MM.1S (cell line): Measurements from ENCODE around the gene ARHGAP33.

Experiments used
- DNase-seq: peaks from one replicate; pipeline ENCODE4 v3.0.0-alpha.2; 2015
- H2AFZ ChIP-seq: fragments of 300-600 bp; sonication (generic); 2 replicates; pipeline ENCODE4 v1.6.0; 2016; ENCODE audit warnings: antibody characterized with exemption, low read length
- H3F3A ChIP-seq: fragments of 300-600 bp; sonication (generic); 2 replicates; pipeline ENCODE4 v1.6.1; 2016; ENCODE audit warnings: mild to moderate bottlenecking, antibody characterized with exemption, low read length, moderate library complexity, mixed read lengths; ENCODE audit not compliant: insufficient read depth
- H3K27ac ChIP-seq: fragments of 300-600 bp; sonication (generic); 2 replicates; pipeline ENCODE4 v1.5.1; 2016; ENCODE audit warnings: mild to moderate bottlenecking, low read length
- H3K27me3 ChIP-seq: fragments of 300-600 bp; sonication (generic); replicated peaks from 2 replicates; pipeline ENCODE4 v1.6.0; 2016; ENCODE audit warnings: low read length; ENCODE audit not compliant: insufficient read depth
- H3K36me3 ChIP-seq: fragments of 300-600 bp; sonication (generic); replicated peaks from 2 replicates; pipeline ENCODE4 v1.6.1; 2016; ENCODE audit warnings: mild to moderate bottlenecking, low read length, mixed read lengths; ENCODE audit not compliant: insufficient read depth
- H3K4me1 ChIP-seq: fragments of 300-600 bp; sonication (generic); 2 replicates; pipeline ENCODE4 v1.6.1; 2016; ENCODE audit warnings: low read length, mixed read lengths
- H3K4me2 ChIP-seq: fragments of 300-600 bp; sonication (generic); 2 replicates; pipeline ENCODE4 v1.6.0; 2016; ENCODE audit warnings: low read depth, low read length
- H3K4me3 ChIP-seq: fragments of 300-600 bp; sonication (generic); 2 replicates; pipeline ENCODE4 v1.5.1; 2016; ENCODE audit warnings: low read length, mixed read lengths
- H3K79me2 ChIP-seq: fragments of 300-600 bp; sonication (generic); 2 replicates; pipeline ENCODE4 v1.6.1; 2016; ENCODE audit warnings: mixed run types, low read length, mixed read lengths
- H3K9ac ChIP-seq: fragments of 300-600 bp; sonication (generic); 2 replicates; pipeline ENCODE4 v1.6.1; 2016; ENCODE audit warnings: low read length, mixed read lengths
- H3K9me2 ChIP-seq: fragments of 300-600 bp; sonication (generic); replicated peaks from 2 replicates; pipeline ENCODE4 v1.6.1; 2016; ENCODE audit warnings: mild to moderate bottlenecking, low read length, mixed read lengths; ENCODE audit not compliant: insufficient read depth
- H3K9me3 ChIP-seq: fragments of 300-600 bp; sonication (generic); replicated peaks from 2 replicates; pipeline ENCODE4 v1.6.1; 2016; ENCODE audit warnings: mild to moderate bottlenecking, low read length, mixed read lengths; ENCODE audit not compliant: insufficient read depth
- H4K20me1 ChIP-seq: fragments of 300-600 bp; sonication (generic); 2 replicates; pipeline ENCODE4 v1.6.1; 2016; ENCODE audit warnings: mild to moderate bottlenecking, low read length, moderate library complexity, mixed read lengths; ENCODE audit not compliant: insufficient read depth
- CTCF ChIP-seq: fragments of 300-600 bp; sonication (generic); IDR thresholded peaks from 2 replicates; pipeline ENCODE4 v1.5.1; 2016; ENCODE audit warnings: antibody characterized with exemption, low read length, mixed read lengths
- EZH2 ChIP-seq: fragments of 300-600 bp; sonication (generic); optimal IDR thresholded peaks from 2 replicates; pipeline ENCODE3; 2017; ENCODE audit warnings: low read depth, mild to moderate bottlenecking, antibody characterized with exemption, low read length, mixed read lengths
- EZH2phosphoT487 ChIP-seq: fragments of 300-600 bp; sonication (generic); IDR thresholded peaks from 2 replicates; pipeline ENCODE4 v1.6.1; 2018; ENCODE audit warnings: antibody characterized with exemption, low read length

Gene ARHGAP33

GRCh38 chr19:35822579-35822978, 47.2 kb downstream of the ARHGAP33 start:
- H3F3A ChIP-seq: no peaks in the 10 kb centered on the region
- no peak overlapping the region for H3K27ac ChIP-seq
- no peak for DNase-seq
- H3K79me2 ChIP-seq: no peaks in the 10 kb centered on the region
- no peaks in the 10 kb centered on the region for H4K20me1 ChIP-seq
- H3K9me3 ChIP-seq: no peaks in the 10 kb centered on the region
- H3K9ac ChIP-seq: no peak overlapping the region
- no peaks in the 10 kb centered on the region for H3K36me3 ChIP-seq
- H3K4me1 ChIP-seq: no peaks in the 10 kb centered on the region
- no peaks in the 10 kb centered on the region for H3K9me2 ChIP-seq
- H3K4me2 ChIP-seq: no peak overlapping the region
- H3K4me3 ChIP-seq: no peak overlapping the region
- TF ChIP-seq EZH2: no peak
- TF ChIP-seq CTCF: no peak
- no peak for TF ChIP-seq EZH2phosphoT487
- H3K27me3 ChIP-seq: peaks cover 73% of the 10 kb centered on the region
- H2AFZ ChIP-seq: no peak overlapping the region

DNA sequence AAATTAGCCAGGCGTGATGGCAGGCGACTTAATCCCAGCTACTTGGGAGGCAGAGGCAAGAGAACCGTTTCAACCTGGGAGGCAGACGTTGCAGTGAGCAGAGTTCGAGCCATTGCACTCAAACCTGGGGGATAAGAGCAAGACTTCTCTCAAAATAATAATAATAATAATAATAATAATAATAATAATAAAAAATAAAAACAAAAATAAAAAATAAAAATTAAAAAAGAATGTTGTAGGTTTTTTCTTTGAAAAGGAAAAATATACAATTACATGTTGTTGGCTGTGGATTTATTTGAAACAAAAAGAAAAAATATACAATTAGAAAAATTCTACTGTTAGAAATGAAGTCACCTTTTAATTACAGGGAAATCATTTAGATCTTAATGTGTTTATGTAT, 48.8 kb downstream of the ARHGAP33 start:
- Histone ChIP-seq H4K20me1 (no peaks in the 10 kb centered on the region), H3K4me1 (no peaks in the 10 kb centered on the region), H3K27me3 (peaks cover 62% of the 10 kb centered on the region), H2AFZ (no peak overlapping the region), H3K4me2 (no peak overlapping the region), H3K9me2 (no peaks in the 10 kb centered on the region), H3K27ac (no peak overlapping the region), H3K4me3 (no peak overlapping the region), H3K9ac (no peak overlapping the region), H3K36me3 (no peaks in the 10 kb centered on the region), H3K79me2 (no peaks in the 10 kb centered on the region), H3F3A (no peaks in the 10 kb centered on the region), H3K9me3 (no peaks in the 10 kb centered on the region)
- TF ChIP-seq CTCF: no peak
- TF ChIP-seq EZH2phosphoT487: no peak
- TF ChIP-seq EZH2: no peak
- no peak for DNase-seq

DNA sequence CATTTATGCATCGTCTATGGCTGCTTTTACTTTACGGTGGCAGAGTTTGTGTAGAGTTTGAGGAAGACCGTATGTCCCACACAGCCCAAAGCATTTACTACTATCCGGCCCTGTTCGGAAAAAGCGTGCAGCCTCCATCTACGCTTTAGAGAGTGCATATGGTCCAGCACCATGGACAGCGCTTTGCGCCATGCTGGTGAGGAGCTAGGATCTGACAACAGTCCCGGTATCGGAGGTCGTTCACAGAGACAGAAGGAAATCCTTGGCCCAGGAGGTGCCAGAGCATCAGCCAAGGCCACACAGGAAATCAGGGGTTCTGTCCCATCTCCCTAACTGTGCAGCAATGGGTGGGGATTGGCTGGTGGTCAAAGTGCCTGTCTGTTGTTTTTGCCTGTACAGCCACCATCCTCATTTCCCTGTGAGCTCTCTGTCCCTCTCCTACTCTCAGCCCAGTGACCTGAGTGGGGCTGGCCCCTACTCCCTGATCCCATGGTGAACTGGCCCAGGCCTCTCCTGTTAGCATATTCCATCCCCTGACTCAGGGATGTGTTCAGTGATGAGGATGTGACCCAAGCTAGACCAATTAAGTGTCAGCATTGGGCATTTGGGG, 53.4 kb downstream of the ARHGAP33 start:
- peak; percentile 44 for DNase-seq
- no peaks in the 10 kb centered on the region for H3K9me3 ChIP-seq
- H3K36me3 ChIP-seq: no peaks in the 10 kb centered on the region
- H3K4me3 ChIP-seq: no peak overlapping the region
- no peak overlapping the region for H3K9ac ChIP-seq
- no peak overlapping the region for H3K4me2 ChIP-seq
- no peaks in the 10 kb centered on the region for H3K79me2 ChIP-seq
- peaks cover 68% of the 10 kb centered on the region for H3K27me3 ChIP-seq
- TF ChIP-seq CTCF (no peak), EZH2 (no peak), EZH2phosphoT487 (no peak)
- no peak overlapping the region for H3K27ac ChIP-seq
- H2AFZ ChIP-seq: no peak overlapping the region
- H3K4me1 ChIP-seq: no peaks in the 10 kb centered on the region
- no peaks in the 10 kb centered on the region for H4K20me1 ChIP-seq
- H3K9me2 ChIP-seq: no peaks in the 10 kb centered on the region
- no peaks in the 10 kb centered on the region for H3F3A ChIP-seq
